GM10266 (cell line): ENCODE measurements around the gene KIAA0319L.
"Not testable (repeated sequence)": the region's sequence is repeated elsewhere in the genome, so short reads cannot be mapped to it uniquely, and the experiment has no call there.

ENCODE experiments used
- DNase-seq: peaks from one replicate; pipeline ENCODE4 v3.0.0; 2012; ENCODE audit errors: extremely low spot score
- TF ChIP-seq, protein P1 (sequence below): IDR thresholded peaks from 2 replicates; pipeline ENCODE4 v1.5.1; 2012; ENCODE audit warnings: mild to moderate bottlenecking, low read depth; ENCODE audit not compliant: control insufficient read depth, insufficient read depth; ENCODE audit errors: missing control alignments

Gene KIAA0319L

DNA sequence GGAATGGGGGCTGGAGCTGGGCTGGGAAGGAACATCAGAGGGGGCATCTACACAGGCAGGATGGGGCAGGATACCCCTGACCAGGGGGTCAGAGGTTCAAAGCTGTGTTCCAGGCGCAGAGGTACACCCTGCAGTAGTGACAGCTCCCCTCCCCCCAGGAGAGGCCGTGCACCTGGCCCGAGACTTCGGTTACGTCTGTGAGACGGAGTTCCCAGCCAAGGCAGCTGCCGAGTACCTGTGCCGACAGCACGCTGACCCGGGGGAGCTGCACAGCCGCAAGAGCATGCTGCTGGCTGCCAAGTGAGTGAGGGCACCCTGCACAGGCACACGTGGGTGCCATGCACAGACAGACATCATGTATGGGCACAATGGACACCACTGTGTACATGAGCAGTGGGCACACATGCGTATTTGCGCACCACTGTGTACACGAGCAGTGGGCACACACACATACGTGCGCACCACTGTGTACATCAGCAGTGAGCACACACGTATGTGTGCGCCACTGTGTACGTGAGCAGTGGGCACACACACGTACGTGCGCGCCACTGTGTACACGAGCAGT lies 33.4 kb upstream of the KIAA0319L start:
- no peak for DNase-seq
- TF ChIP-seq, protein P1, sequence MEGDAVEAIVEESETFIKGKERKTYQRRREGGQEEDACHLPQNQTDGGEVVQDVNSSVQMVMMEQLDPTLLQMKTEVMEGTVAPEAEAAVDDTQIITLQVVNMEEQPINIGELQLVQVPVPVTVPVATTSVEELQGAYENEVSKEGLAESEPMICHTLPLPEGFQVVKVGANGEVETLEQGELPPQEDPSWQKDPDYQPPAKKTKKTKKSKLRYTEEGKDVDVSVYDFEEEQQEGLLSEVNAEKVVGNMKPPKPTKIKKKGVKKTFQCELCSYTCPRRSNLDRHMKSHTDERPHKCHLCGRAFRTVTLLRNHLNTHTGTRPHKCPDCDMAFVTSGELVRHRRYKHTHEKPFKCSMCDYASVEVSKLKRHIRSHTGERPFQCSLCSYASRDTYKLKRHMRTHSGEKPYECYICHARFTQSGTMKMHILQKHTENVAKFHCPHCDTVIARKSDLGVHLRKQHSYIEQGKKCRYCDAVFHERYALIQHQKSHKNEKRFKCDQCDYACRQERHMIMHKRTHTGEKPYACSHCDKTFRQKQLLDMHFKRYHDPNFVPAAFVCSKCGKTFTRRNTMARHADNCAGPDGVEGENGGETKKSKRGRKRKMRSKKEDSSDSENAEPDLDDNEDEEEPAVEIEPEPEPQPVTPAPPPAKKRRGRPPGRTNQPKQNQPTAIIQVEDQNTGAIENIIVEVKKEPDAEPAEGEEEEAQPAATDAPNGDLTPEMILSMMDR = no peak

DNA sequence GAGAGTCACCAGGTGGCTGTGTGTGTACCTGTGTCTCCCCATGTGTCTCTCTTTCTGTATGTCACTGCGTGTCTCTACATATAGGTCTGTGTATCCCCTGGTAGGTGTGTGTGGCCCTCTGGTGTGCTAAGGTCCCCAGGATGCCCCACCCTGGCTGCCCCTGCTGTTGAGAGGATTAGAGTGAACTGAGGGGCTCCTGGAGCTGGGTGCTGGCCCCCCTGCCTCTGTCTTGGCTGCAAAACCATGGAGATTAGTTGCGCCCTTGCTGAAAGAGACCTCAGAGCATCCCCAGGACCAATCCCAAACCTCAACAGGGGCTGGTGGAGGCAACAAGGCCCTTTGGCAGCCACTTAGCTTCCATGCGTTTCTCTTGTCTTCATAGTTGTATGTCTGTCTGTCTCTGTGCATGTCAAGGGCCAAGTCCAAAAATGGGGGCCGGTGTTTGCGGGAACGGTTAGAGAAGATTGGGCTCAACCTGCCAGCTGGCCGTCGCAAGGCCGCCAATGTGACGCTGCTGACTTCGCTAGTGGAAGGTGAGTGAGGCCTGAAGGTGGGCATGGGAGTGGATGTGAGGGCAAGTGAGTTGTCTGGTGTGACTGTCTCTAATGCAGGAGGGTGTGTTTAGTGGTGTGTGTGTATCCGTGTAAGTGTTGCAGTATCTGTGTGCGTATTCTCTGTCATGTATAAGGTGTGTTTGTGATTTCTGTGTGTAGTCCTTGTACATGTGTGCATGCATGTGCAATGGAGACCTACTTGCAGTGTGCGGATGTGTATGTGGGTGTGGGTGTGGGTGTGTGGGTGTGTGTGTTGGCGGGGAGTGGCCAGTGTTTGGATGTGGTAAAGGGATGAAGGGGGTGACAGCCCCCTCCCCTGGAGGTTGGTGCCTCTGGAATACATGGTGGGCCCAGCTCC lies 32.6 kb upstream of the KIAA0319L start:
- DNase-seq = no peak
- TF ChIP-seq, protein P1 = no peak

DNA sequence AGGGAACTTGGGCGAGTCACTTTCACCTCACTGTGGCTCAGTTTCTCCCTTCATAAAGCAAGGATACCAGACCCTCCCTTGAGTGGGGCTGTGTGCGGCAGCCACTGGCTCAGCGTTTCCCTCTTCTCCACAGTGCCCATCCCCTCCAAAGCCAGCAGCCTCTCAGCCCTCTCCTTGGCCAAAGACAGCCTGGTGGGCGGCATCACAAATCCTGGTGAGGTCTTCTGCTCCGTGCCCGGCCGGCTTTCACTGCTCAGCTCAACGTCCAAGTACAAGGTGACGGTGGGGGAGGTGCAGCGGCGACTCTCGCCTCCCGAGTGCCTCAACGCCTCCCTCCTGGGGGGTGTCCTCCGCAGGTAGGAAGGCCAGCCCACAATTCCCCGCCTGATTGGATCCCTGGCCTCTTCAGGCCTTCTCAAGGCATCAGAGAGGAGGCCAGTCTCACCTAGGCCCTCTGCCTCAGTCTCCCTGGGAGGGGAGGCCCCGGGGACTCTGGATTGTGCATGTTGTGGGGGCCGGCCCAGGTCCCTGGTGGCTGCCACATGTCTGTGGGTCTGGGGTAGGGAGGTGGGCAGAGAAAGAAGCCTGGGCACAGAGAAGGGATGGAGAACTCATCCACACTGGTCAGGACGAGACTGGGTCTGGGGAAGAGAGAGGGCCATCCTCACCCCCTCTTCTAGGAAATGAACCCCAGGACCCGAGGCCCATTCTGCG lies 31.2 kb upstream of the KIAA0319L start:
- DNase-seq = no peak
- TF ChIP-seq, protein P1 = no peak

DNA sequence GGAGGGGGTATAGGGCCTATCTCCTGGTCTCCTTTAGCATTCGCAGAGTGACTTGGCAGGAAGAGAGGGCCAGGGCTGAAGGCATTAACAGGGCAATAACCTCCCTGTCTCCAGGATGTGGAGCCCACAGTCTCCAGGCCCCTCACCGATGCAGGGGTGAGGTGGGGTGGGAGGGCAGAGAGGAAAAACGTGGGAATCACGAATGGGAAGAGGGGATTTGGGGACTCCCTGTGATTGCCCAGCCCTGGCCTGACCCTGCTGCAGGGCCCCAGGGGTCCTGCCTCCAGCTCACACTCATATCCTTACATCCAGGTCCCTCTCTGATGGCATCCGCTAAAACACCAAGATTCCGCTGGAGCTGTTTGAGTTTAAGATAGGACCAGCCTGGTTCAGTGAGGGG lies 30.5 kb upstream of the KIAA0319L start:
- DNase-seq = no peak
- TF ChIP-seq, protein P1 = no peak

DNA sequence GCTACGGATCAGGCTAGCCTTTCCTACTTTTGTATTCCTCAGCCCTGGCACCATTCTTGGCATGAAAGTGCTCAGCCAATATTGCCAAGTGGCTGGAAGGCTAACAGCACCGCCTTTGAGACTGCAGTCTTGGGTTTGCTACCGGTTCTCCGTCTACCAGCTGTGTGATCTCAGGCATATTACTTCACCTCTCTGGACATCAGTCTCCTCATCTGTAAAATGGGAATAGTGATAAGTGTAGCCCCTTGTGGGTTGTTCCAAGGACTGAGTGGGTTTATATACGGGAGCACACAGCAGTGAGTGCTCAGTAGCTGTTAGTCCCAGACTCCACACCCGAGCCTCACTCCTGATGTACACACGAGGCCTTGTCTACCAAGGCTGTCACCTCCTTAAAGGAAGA lies 29.6 kb upstream of the KIAA0319L start:
- no peak for DNase-seq
- TF ChIP-seq, protein P1 = no peak

DNA sequence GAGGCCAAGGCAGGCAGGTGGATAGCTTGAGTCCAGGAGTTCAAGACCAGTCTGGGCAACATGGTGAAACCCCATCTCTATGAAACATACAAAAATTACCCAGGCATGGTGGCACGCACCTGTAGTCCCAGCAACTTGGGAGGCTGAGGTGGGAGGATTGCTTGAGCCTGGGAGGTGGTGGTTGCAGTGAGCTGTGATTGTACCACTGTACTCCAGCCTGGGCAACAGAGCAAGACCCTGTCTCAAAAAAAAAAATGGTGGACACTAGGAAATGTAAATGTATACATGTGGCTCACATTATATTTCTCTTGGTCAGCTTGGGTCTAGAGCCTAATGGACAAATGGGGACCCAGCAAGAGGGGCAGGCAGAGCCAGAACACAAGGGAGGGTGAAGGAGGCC lies 28.6 kb upstream of the KIAA0319L start:
- not testable (repeated sequence) for DNase-seq

DNA sequence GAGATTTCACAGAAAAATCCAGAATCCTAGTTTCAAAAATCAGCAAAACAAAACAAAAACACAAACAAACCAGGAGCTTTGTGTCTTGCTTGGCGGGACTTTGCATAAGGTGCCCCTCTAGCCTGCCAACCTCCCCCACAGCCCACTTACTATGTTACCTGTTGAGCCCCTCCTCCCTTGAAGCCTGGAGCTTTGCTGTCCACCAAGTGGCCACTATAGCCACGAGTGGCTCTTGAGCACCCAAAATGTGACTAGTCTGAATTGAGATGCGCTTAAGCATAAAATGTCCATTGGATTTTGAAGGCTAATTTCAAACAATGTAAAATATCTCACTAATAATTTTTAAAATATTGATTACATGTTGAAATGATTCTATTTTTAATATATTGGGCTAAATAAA lies 28.1 kb upstream of the KIAA0319L start:
- TF ChIP-seq, protein P1 = no peak
- no peak for DNase-seq

DNA sequence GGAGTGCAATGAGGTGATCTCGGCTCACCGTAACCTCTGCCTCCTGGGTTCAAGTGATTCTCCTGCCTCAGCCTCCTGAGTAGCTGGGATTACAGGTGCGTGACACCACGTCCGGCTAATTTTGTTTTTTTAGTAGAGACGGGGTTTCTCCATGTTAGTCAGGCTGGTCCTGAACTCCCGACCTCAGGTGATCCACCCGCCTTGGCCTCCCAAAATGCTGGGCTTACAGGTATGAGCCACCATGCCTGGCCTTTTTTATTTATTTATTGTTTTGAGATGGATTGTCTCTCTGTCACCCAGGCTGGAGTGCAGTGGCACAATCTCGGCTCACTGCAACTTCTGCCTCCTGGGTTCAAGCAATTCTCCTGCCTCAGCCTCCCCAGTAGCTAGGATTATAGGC lies 24.4 kb upstream of the KIAA0319L start:
- not testable (repeated sequence) for DNase-seq
